Activated CD4-positive, alpha-beta T cell treated with anti-CD3 and anti-CD28 coated beads, Interleukin-2, amount 10 ng/mL, durations not matched to agents 7 days and 5 days (primary cell): ENCODE measurements around the gene USP27X. TPM values are rescaled to one million over a fixed set of nuclear protein-coding genes. Genes with fewer than 3 reads are reported as not detected.

Experiments
- CTCF ChIA-PET: fragments of 350-600 bp; sonication (Branson Sonifier 250); formaldehyde crosslinking; loops from one replicate; lab custom pipeline; 2021; ENCODE audit warnings: antibody characterized with exemption; lab: Charles Lee
- POLR2A ChIA-PET: fragments of 350-600 bp; sonication (Branson Sonifier 250); formaldehyde crosslinking; loops from one replicate; lab custom pipeline; 2021; ENCODE audit warnings: antibody characterized with exemption; lab: Charles Lee
- DNase-seq: peaks from one replicate; pipeline ENCODE4 v3.0.0-alpha.2; 2020
- H3K27ac Mint-ChIP-seq: one replicate; pipeline ENCODE4 v1.8.0; 2021; ENCODE audit warnings: mild to moderate bottlenecking, moderate library complexity, mixed read lengths
- H3K27me3 Mint-ChIP-seq: one replicate; pipeline ENCODE4 v1.8.0; 2021; ENCODE audit warnings: mixed read lengths
- H3K36me3 Mint-ChIP-seq: one replicate; pipeline ENCODE4 v1.8.0; 2021; ENCODE audit warnings: low read depth, mixed read lengths
- H3K4me1 Mint-ChIP-seq: one replicate; pipeline ENCODE4 v1.8.0; 2021; ENCODE audit warnings: mixed read lengths
- H3K4me3 Mint-ChIP-seq: one replicate; pipeline ENCODE4 v1.8.0; 2021; ENCODE audit warnings: mild to moderate bottlenecking, moderate library complexity, mixed read lengths
- H3K9me3 Mint-ChIP-seq: one replicate; pipeline ENCODE4 v1.8.0; 2021; ENCODE audit warnings: mixed read lengths
- total RNA-seq, 2 experiments: library from RNA; stranded (reverse); gene quantifications; one replicate each; pipeline ENCODE4 v1.2.3, GENCODE V29; 2021

USP27X gene
- 1 to 10 TPM; 2.1 to 2.4 TPM for total RNA-seq

- no peaks in the 10 kb centered on the region for H3K27me3 Mint-ChIP-seq
- no peaks in the 10 kb centered on the region for H3K36me3 Mint-ChIP-seq
- peak within 1 kb of the TSS; percentile 78 for H3K4me3 Mint-ChIP-seq
- peak within 1 kb of the TSS; percentile 84 for H3K27ac Mint-ChIP-seq
- H3K9me3 Mint-ChIP-seq: no peaks in the 10 kb centered on the region
- CTCF ChIA-PET: interaction anchor here (0.7 to 2.0 kb wide), 5 partner anchors 38 to 1382 kb away, joined by 3 to 7 read pairs (median 4); no protein-coding TSS in a partner anchor
- peaks cover 21% of the 10 kb centered on the region for H3K4me1 Mint-ChIP-seq
- peak; percentile 83 for DNase-seq
- POLR2A ChIA-PET: no interaction called here
Observed at GRCh38 chrX:49878834-49879655, at the start of gene USP27X. Gene USP27X (plus strand): TSS chrX:49879484. CDS start chrX:49880308, 824 bp downstream.

- H3K27me3 Mint-ChIP-seq: peaks cover 3% of the 10 kb centered on the region
- CTCF ChIA-PET: interaction anchor here (1.1 kb wide), 1 partner anchor 103 kb away, joined by 3 read pairs; no protein-coding TSS in a partner anchor
- H3K27ac Mint-ChIP-seq: no peak overlapping the region
- no peaks in the 10 kb centered on the region for H3K9me3 Mint-ChIP-seq
- DNase-seq: no peak
- H3K4me1 Mint-ChIP-seq: no peaks in the 10 kb centered on the region
- H3K36me3 Mint-ChIP-seq: no peaks in the 10 kb centered on the region
- H3K4me3 Mint-ChIP-seq: no peak overlapping the region
- POLR2A ChIA-PET: no interaction called here
Observed at GRCh38 chrX:49838374-49838773, 40.9 kb upstream of the USP27X start.

- POLR2A ChIA-PET: no interaction called here
- Mint-ChIP-seq H3K27me3 (peaks cover 3% of the 10 kb centered on the region), H3K4me3 (no peak overlapping the region), H3K9me3 (no peaks in the 10 kb centered on the region), H3K36me3 (no peaks in the 10 kb centered on the region), H3K27ac (no peak overlapping the region), H3K4me1 (no peaks in the 10 kb centered on the region)
- peak; percentile 15 for DNase-seq
- CTCF ChIA-PET: no interaction called here
Observed at GRCh38 chrX:49840679-49841078, 38.6 kb upstream of the USP27X start.

GRCh38 chrX:49842621-49843020 is 36.7 kb upstream of the USP27X start:
- Mint-ChIP-seq H3K27ac (no peak overlapping the region), H3K4me1 (no peaks in the 10 kb centered on the region), H3K4me3 (no peak overlapping the region), H3K27me3 (no peaks in the 10 kb centered on the region), H3K36me3 (no peaks in the 10 kb centered on the region), H3K9me3 (no peaks in the 10 kb centered on the region)
- DNase-seq: no peak
- POLR2A ChIA-PET: no interaction called here
- CTCF ChIA-PET: no interaction called here

GRCh38 chrX:49844611-49845010 is 34.7 kb upstream of the USP27X start:
- POLR2A ChIA-PET: no interaction called here
- Mint-ChIP-seq H3K27me3 (peaks cover 5% of the 10 kb centered on the region), H3K4me1 (no peaks in the 10 kb centered on the region), H3K36me3 (no peaks in the 10 kb centered on the region), H3K4me3 (no peak overlapping the region), H3K9me3 (no peaks in the 10 kb centered on the region), H3K27ac (no peak overlapping the region)
- DNase-seq: no peak
- CTCF ChIA-PET: no interaction called here

GRCh38 chrX:49845701-49846403 is 33.4 kb upstream of the USP27X start:
- H3K4me3 Mint-ChIP-seq: no peak overlapping the region
- no peak overlapping the region for H3K27ac Mint-ChIP-seq
- H3K27me3 Mint-ChIP-seq: peaks cover 9% of the 10 kb centered on the region
- H3K36me3 Mint-ChIP-seq: no peaks in the 10 kb centered on the region
- CTCF ChIA-PET: no interaction called here
- H3K9me3 Mint-ChIP-seq: no peaks in the 10 kb centered on the region
- DNase-seq: no peak
- H3K4me1 Mint-ChIP-seq: no peaks in the 10 kb centered on the region
- POLR2A ChIA-PET: no interaction called here

GRCh38 chrX:49846522-49846921 is 32.8 kb upstream of the USP27X start:
- Mint-ChIP-seq H3K4me1 (no peaks in the 10 kb centered on the region), H3K27ac (no peak overlapping the region), H3K4me3 (no peak overlapping the region), H3K36me3 (no peaks in the 10 kb centered on the region), H3K27me3 (peaks cover 9% of the 10 kb centered on the region), H3K9me3 (no peaks in the 10 kb centered on the region)
- ChIA-PET POLR2A (no interaction called here), CTCF (no interaction called here)
- DNase-seq: no peak

GRCh38 chrX:49848275-49848674 is 31.0 kb upstream of the USP27X start:
- Mint-ChIP-seq H3K27ac (no peak overlapping the region), H3K27me3 (peaks cover 13% of the 10 kb centered on the region), H3K9me3 (no peaks in the 10 kb centered on the region), H3K36me3 (no peaks in the 10 kb centered on the region), H3K4me3 (no peak overlapping the region), H3K4me1 (no peaks in the 10 kb centered on the region)
- ChIA-PET POLR2A (no interaction called here), CTCF (no interaction called here)
- DNase-seq: no peak

- POLR2A ChIA-PET: no interaction called here
- no peaks in the 10 kb centered on the region for H3K4me1 Mint-ChIP-seq
Observed at GRCh38 chrX:49850028-49850427, 29.3 kb upstream of the USP27X start.

GRCh38 chrX:49853661-49854060 is 25.6 kb upstream of the USP27X start:
- no peak for DNase-seq
- Mint-ChIP-seq H3K27ac (no peak overlapping the region), H3K27me3 (peaks cover 13% of the 10 kb centered on the region), H3K36me3 (no peaks in the 10 kb centered on the region), H3K9me3 (no peaks in the 10 kb centered on the region), H3K4me1 (no peaks in the 10 kb centered on the region), H3K4me3 (no peak overlapping the region)
- ChIA-PET POLR2A (no interaction called here), CTCF (no interaction called here)

More at GRCh38 chrX:49850028-49850427, 29.3 kb upstream of the USP27X start:
- Mint-ChIP-seq H3K27ac (no peak overlapping the region), H3K27me3 (peaks cover 13% of the 10 kb centered on the region), H3K4me3 (no peak overlapping the region), H3K9me3 (no peaks in the 10 kb centered on the region), H3K36me3 (no peaks in the 10 kb centered on the region)
- DNase-seq: no peak
- CTCF ChIA-PET: no interaction called here

GRCh38 chrX:49856819-49857218 is 22.5 kb upstream of the USP27X start:
- Mint-ChIP-seq H3K4me3 (no peak overlapping the region), H3K27me3 (peaks cover 5% of the 10 kb centered on the region), H3K9me3 (peaks cover 2% of the 10 kb centered on the region), H3K27ac (no peak overlapping the region), H3K4me1 (no peaks in the 10 kb centered on the region), H3K36me3 (no peaks in the 10 kb centered on the region)
- POLR2A ChIA-PET: no interaction called here
- CTCF ChIA-PET: no interaction called here
- DNase-seq: no peak

GRCh38 chrX:49858341-49858740 is 20.9 kb upstream of the USP27X start:
- no peak overlapping the region for H3K4me3 Mint-ChIP-seq
- CTCF ChIA-PET: no interaction called here
- H3K4me1 Mint-ChIP-seq: no peaks in the 10 kb centered on the region
- H3K9me3 Mint-ChIP-seq: peaks cover 2% of the 10 kb centered on the region
- H3K27me3 Mint-ChIP-seq: peaks cover 3% of the 10 kb centered on the region
- H3K27ac Mint-ChIP-seq: no peak overlapping the region
- DNase-seq: no peak
- no peaks in the 10 kb centered on the region for H3K36me3 Mint-ChIP-seq
- POLR2A ChIA-PET: no interaction called here

GRCh38 chrX:49859491-49859890 is 19.8 kb upstream of the USP27X start:
- DNase-seq: no peak
- H3K27me3 Mint-ChIP-seq: peaks cover 3% of the 10 kb centered on the region
- no peak overlapping the region for H3K4me3 Mint-ChIP-seq
- POLR2A ChIA-PET: no interaction called here
- no peaks in the 10 kb centered on the region for H3K36me3 Mint-ChIP-seq
- H3K9me3 Mint-ChIP-seq: peaks cover 2% of the 10 kb centered on the region
- CTCF ChIA-PET: no interaction called here
- H3K27ac Mint-ChIP-seq: no peak overlapping the region
- no peaks in the 10 kb centered on the region for H3K4me1 Mint-ChIP-seq
